Gastrocnemius medialis (tissue), 4 donors: ENCODE measurements around the gene EXTL1. TPM values are rescaled to one million over a fixed set of nuclear protein-coding genes. Genes with fewer than 3 reads are reported as not detected.

ENCODE experiments used
- ATAC-seq, 2 donors: fragments of 150-250 bp; one replicate each; pipeline ENCODE4 v1.9.1; 2016
- DNase-seq, 2 donors: peaks; one replicate each; pipeline ENCODE4 v3.0.0-alpha.2; 2019
- H3K27ac ChIP-seq, 4 donors: fragments of 200-600 bp; sonication (generic); 1 replicate in 1 of 4; 2 replicates in 3 of 4; pipeline ENCODE4 v1.5.1; 2016 to 2018; ENCODE audit warnings: mild to moderate bottlenecking in 2 of 4, moderate library complexity in 1 of 4
- H3K27me3 ChIP-seq, 3 donors: fragments of 200-600 bp; sonication (generic) in 2 of 3; 1 replicate in 1 of 3; 2 replicates in 2 of 3; pipeline versions ENCODE4 v1.5.1 to v1.6.0; 2016 to 2019; ENCODE audit warnings: mild to moderate bottlenecking in 1 of 3, moderate library complexity in 1 of 3
- H3K36me3 ChIP-seq, 2 donors: fragments of 200-600 bp; sonication (generic) in 1 of 2; one replicate each; pipeline ENCODE4 v1.5.1; 2017 to 2018
- H3K4me1 ChIP-seq, 2 donors: fragments of 200-600 bp; sonication (generic) in 1 of 2; one replicate each; pipeline ENCODE4 v1.5.1; 2016 to 2017; ENCODE audit warnings: mild to moderate bottlenecking in 2 of 2
- H3K4me3 ChIP-seq, 4 donors: fragments of 200-600 bp; sonication (generic) in 3 of 4; 1 replicate in 1 of 4; 2 replicates in 3 of 4; pipeline ENCODE4 v1.5.1; 2016 to 2019; ENCODE audit warnings: mild to moderate bottlenecking in 2 of 4
- H3K9me3 ChIP-seq, 3 donors: fragments of 200-600 bp; sonication (generic) in 2 of 3; 1 replicate in 1 of 3; 2 replicates in 2 of 3; pipeline ENCODE4 v1.5.1; 2016 to 2019
- CTCF ChIP-seq, 5 experiments: fragments of 450-650 bp in 3 of 5; fragments of 200-600 bp in 2 of 5; sonication (generic) in 2 of 5; IDR thresholded peaks in 4 of 5; conservative IDR thresholded peaks in 1 of 5; 1 replicate in 4 of 5; 2 replicates in 1 of 5; pipeline ENCODE4 v1.5.1; 2016 to 2019; ENCODE audit warnings: antibody characterized with exemption in 5 of 5, mild to moderate bottlenecking in 3 of 5, moderate library complexity in 3 of 5
- POLR2A ChIP-seq, 2 donors: fragments of 450-650 bp; IDR thresholded peaks; one replicate each; pipeline ENCODE4 v1.6.1; 2017; ENCODE audit warnings: antibody characterized with exemption in 2 of 2, mild to moderate bottlenecking in 2 of 2, moderate library complexity in 2 of 2
- in situ Hi-C, 4 donors: fragments of 200-750 bp; cut with MboI; loops; one replicate each; pipeline versions ENCODE4 v1.15.0 to v1.8.0; 2017; ENCODE audit warnings: low sequenced_read_pairs in 4 of 4
- intact Hi-C: fragments of 100-400 bp; cut with DNase I; formaldehyde crosslinking; loops from one replicate; pipeline ENCODE4 v1.15.1; 2023; ENCODE audit warnings: low total_unique reads
- total RNA-seq, 4 donors: library from RNA; depleted of rRNA; stranded (reverse); fragments of >200 nt; gene quantifications; one replicate each; pipeline versions ENCODE4 v1.1.0 to v1.2.3, GENCODE V29; 2016

Gene EXTL1
- total RNA-seq, 4 donors from 2014 or later = 0.33 to 0.95 TPM; not detected in 2

DNA sequence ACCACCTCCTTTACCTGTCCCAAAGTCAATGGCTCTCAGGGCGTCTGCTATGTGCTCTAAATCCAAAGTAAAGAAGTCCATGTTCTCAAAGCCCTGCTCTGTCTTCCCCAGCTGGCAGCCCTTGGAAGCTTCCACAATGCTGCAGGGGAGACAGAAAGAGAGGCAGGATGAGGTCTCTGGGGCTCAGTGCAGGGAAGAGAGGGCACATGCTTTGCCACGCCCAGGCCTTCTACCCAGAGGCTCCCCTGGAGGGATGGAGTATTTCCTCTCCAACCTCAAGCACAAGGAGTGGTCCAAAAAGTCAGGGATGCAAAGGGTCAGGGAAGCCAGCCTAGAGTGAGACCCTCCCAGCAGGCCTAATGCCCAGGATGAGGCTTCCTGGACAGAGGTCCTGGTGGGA lies 35.6 kb downstream of the EXTL1 start:
- Histone ChIP-seq H3K9me3 (no peaks in the 10 kb centered on the region), H3K4me1 (no peaks in the 10 kb centered on the region), H3K4me3 (no peak overlapping the region), H3K27ac (peak overlapping the region; percentile 88 to 96 (median 94)), H3K27me3 (no peaks in the 10 kb centered on the region), H3K36me3 (peaks cover 0 to 98% of the 10 kb centered on the region in 2 donors)
- intact Hi-C loops (no loop called here), in situ Hi-C loops (no loop called here)
- no peak for ATAC-seq
- peak in 1 of 2 donors; percentile 10 for TF ChIP-seq POLR2A (IDR thresholded peaks at IDR 0.05)
- TF ChIP-seq CTCF (IDR thresholded peaks at IDR 0.05 in 4 of 5, conservative IDR thresholded peaks at IDR 0.05 in 1 of 5) = no peak
- DNase-seq = no peak

DNA sequence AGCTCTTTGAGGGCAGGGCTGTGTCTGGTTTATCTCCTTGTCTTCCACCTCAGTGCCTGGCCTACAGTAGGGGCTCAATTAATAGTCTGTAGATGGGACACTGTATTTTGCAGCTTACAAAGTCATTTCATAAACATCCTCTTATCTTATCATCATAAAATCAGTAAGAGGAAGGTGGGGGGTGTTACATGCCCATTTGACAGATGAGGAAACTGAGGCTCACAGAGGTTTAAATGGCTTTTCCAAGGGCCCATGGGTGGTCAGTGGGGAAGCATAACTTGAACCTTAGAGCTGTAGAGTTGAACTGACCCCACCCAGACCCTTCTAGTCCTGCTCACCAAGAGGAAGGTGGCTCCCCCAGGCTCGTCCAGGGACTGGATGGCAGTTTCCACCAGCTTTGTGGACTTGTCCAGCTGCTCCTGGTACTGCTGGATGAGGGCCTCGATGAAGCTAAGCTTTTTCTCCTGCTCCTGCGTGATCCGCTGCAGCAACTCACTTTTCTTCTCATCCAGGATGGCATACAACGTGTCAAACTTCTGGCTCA lies 36.5 kb downstream of the EXTL1 start:
- in situ Hi-C loops = no loop called here
- H3K4me1 ChIP-seq = no peaks in the 10 kb centered on the region
- H3K4me3 ChIP-seq = no peak overlapping the region

GRCh38 chr1:26059906-26060305 lies 38.3 kb downstream of the EXTL1 start:
- Histone ChIP-seq H3K4me1 (no peaks in the 10 kb centered on the region), H3K36me3 (peaks cover under 1 to 99% of the 10 kb centered on the region in 2 donors), H3K27me3 (no peaks in the 10 kb centered on the region), H3K9me3 (no peaks in the 10 kb centered on the region), H3K27ac (peak overlapping the region; percentile 88 to 96 (median 94)), H3K4me3 (peak overlapping the region in 1 of 4 donors; percentile 15)
- DNase-seq (peak in 1 of 2 donors; percentile 46), ATAC-seq (no peak)
- in situ Hi-C loops (no loop called here), intact Hi-C loops (no loop called here)
- TF ChIP-seq CTCF (IDR thresholded peaks at IDR 0.05 in 4 of 5, conservative IDR thresholded peaks at IDR 0.05 in 1 of 5) (no peak), POLR2A (IDR thresholded peaks at IDR 0.05) (no peak)

More for the DNA sequence above, 36.5 kb downstream of the EXTL1 start:
- ATAC-seq = no peak
- no peak for DNase-seq
- Histone ChIP-seq H3K36me3 (peaks cover 0 to 99% of the 10 kb centered on the region in 2 donors), H3K9me3 (no peaks in the 10 kb centered on the region), H3K27me3 (no peaks in the 10 kb centered on the region), H3K27ac (peak overlapping the region; percentile 88 to 96 (median 94))
- intact Hi-C loops = no loop called here
- TF ChIP-seq CTCF (IDR thresholded peaks at IDR 0.05 in 4 of 5, conservative IDR thresholded peaks at IDR 0.05 in 1 of 5) (no peak), POLR2A (IDR thresholded peaks at IDR 0.05) (no peak)

DNA sequence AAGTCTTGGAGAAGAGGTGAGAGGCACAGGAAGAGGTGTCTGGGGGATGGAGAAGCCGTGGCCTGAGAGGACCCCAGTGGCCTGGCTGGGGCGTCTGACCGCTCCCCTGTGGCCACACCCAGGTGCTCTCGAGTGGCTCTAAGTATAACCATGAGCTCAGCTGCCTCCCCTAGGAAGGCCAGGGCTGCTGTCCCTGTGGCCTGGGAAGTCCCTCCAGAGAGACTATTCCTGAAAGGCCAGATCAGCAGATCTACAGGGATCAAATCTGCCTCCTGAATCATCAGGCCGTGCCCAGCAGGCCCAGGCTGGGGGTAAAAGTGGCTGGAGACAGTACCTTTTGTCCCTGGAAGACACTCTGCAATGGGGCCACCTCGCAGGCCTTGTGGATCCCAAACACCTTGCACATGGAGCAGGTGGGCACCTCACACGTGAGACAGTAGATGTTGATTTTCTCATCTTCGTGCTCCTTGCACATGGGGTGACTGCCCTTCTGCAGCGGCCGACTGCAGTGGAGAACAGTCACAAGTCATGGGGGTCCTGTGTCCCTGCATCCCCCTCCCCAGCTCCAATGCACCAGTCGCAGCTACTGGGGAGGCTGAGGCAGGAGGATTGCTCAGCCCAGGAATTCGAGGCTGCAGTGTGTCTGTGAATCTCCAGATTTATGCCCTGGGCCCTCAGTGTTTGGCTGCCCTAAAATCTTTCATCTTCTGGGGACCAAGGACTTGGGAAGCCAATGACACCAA lies 39.4 kb downstream of the EXTL1 start:
- DNase-seq (peak; percentile 53 to 83), ATAC-seq (peak; percentile 1 to 34)
- Histone ChIP-seq H3K4me1 (no peaks in the 10 kb centered on the region), H3K36me3 (peaks cover 11 to 99% of the 10 kb centered on the region in 2 donors), H3K27ac (peak overlapping the region; percentile 88 to 96 (median 94)), H3K4me3 (peak overlapping the region in 3 of 4 donors; percentile 37 to 85 (median 65)), H3K9me3 (no peaks in the 10 kb centered on the region), H3K27me3 (no peaks in the 10 kb centered on the region)
- TF ChIP-seq CTCF (IDR thresholded peaks at IDR 0.05 in 4 of 5, conservative IDR thresholded peaks at IDR 0.05 in 1 of 5) = no peak
- TF ChIP-seq POLR2A (IDR thresholded peaks at IDR 0.05) = peak; percentile 8 to 22
- intact Hi-C loops = no loop called here
- in situ Hi-C loops = no loop called here
